Esophagus (tissue), 2 donors: ENCODE measurements around the gene SUMO2. TPM values are rescaled to one million over a fixed set of nuclear protein-coding genes. Genes with fewer than 3 reads are reported as not detected.

ENCODE experiments used
- H3K27ac ChIP-seq, 2 donors: one replicate each; pipeline ENCODE4 v1.5.1; 2013; ENCODE audit warnings: low read depth in 2 of 2, mild to moderate bottlenecking in 2 of 2, inconsistent platforms in 1 of 2, low read length in 1 of 2, moderate library complexity in 1 of 2
- H3K27me3 ChIP-seq, 2 donors: one replicate each; pipeline ENCODE4 v1.6.1; 2013; ENCODE audit warnings: low read length in 2 of 2, control low read depth in 1 of 2, mild to moderate bottlenecking in 1 of 2; ENCODE audit not compliant: insufficient read depth in 2 of 2, control insufficient read depth in 1 of 2
- H3K36me3 ChIP-seq, 2 donors: one replicate each; pipeline ENCODE4 v1.6.1; 2013; ENCODE audit warnings: low read length in 1 of 2; ENCODE audit not compliant: control insufficient read depth in 2 of 2, insufficient read depth in 2 of 2
- H3K4me1 ChIP-seq, 2 donors: one replicate each; pipeline ENCODE4 v1.6.1; 2013; ENCODE audit warnings: low read length in 1 of 2; ENCODE audit not compliant: control insufficient read depth in 2 of 2, insufficient read depth in 2 of 2
- H3K4me3 ChIP-seq, 2 donors: one replicate each; pipeline ENCODE4 v1.5.1; 2013; ENCODE audit warnings: low read length in 2 of 2, mild to moderate bottlenecking in 2 of 2, low read depth in 1 of 2, moderate library complexity in 1 of 2
- H3K9me3 ChIP-seq, 2 donors: one replicate each; pipeline ENCODE4 v1.6.1; 2013; ENCODE audit warnings: mild to moderate bottlenecking in 2 of 2, low read depth in 1 of 2, low read length in 1 of 2, moderate library complexity in 1 of 2; ENCODE audit not compliant: control insufficient read depth in 2 of 2, insufficient read depth in 1 of 2
- WGBS, 2 donors: extraction: QIAGEN DNeasy Blood & Tissue Kit; methylation state at CpG; one replicate each; pipeline ENCODE4 v1.1.7; 2013; 5-methylcytosine and 5-hydroxymethylcytosine counted together
- polyA plus RNA-seq, 2 donors: library from polyadenylated mRNA; stranded (reverse); fragments of 200-250 nt; gene quantifications; one replicate each; pipeline ENCODE4 v1.2.3, GENCODE V29; 2013
- donor health status: healthy with polysubstance abuse.
- donor health status: Bipolar disorder and iron deficiency.

Gene SUMO2
- polyA plus RNA-seq, 2 donors: 68.8 to 76.0 TPM

- WGBS, 2 donors: 94 to 96% methylated on average over 9 of the region's 9 CpGs
- H3K36me3 ChIP-seq: peaks cover 0 to 2% of the 10 kb centered on the region in 2 donors
- no peak overlapping the region for H3K27ac ChIP-seq
Measured at GRCh38 chr17:75183999-75184884, 1.5 kb upstream of the SUMO2 start.

GRCh38 chr17:75182319-75182568 is 515 bp downstream of the SUMO2 start:
- H3K9me3 ChIP-seq: no peaks in the 10 kb centered on the region
- 0% methylated on average over 33 of the region's 33 CpGs for WGBS, 2 donors
- H3K4me1 ChIP-seq: no peaks in the 10 kb centered on the region
- H3K36me3 ChIP-seq: peaks cover 0 to 10% of the 10 kb centered on the region in 2 donors
- H3K27me3 ChIP-seq: no peaks in the 10 kb centered on the region
- H3K4me3 ChIP-seq: peak overlapping the region; percentile 93 to 97
- H3K27ac ChIP-seq: peak overlapping the region; percentile 94 to 99

More at GRCh38 chr17:75183999-75184884, 1.5 kb upstream of the SUMO2 start:
- no peaks in the 10 kb centered on the region for H3K27me3 ChIP-seq
- no peaks in the 10 kb centered on the region for H3K9me3 ChIP-seq
- no peaks in the 10 kb centered on the region for H3K4me1 ChIP-seq
- H3K4me3 ChIP-seq: no peak overlapping the region

- 0% methylated on average over 34 of the region's 34 CpGs for WGBS, 2 donors
- Histone ChIP-seq H3K4me1 (no peaks in the 10 kb centered on the region), H3K4me3 (peak overlapping the region; percentile 93 to 97), H3K36me3 (peaks cover 0 to 12% of the 10 kb centered on the region in 2 donors), H3K9me3 (no peaks in the 10 kb centered on the region), H3K27me3 (no peaks in the 10 kb centered on the region), H3K27ac (peak overlapping the region; percentile 94 to 99)
Measured at GRCh38 chr17:75181608-75182318, 996 bp downstream of the SUMO2 start.

GRCh38 chr17:75181110-75181509 is 1.6 kb downstream of the SUMO2 start:
- H3K27me3 ChIP-seq: no peaks in the 10 kb centered on the region
- H3K27ac ChIP-seq: no peak overlapping the region
- H3K9me3 ChIP-seq: no peaks in the 10 kb centered on the region
- H3K36me3 ChIP-seq: peaks cover 0 to 13% of the 10 kb centered on the region in 2 donors
- H3K4me1 ChIP-seq: no peaks in the 10 kb centered on the region
- WGBS, 2 donors: 6 to 7% methylated on average over 8 of the region's 8 CpGs
- peak overlapping the region in 1 of 2 donors; percentile 97 for H3K4me3 ChIP-seq

GRCh38 chr17:75178453-75178852 is 4.3 kb downstream of the SUMO2 start:
- no peaks in the 10 kb centered on the region for H3K9me3 ChIP-seq
- H3K36me3 ChIP-seq: peaks cover 0 to 24% of the 10 kb centered on the region in 2 donors
- H3K4me3 ChIP-seq: no peak overlapping the region
- 90 to 95% methylated on average over 6 of the region's 6 CpGs for WGBS, 2 donors
- no peaks in the 10 kb centered on the region for H3K4me1 ChIP-seq
- H3K27me3 ChIP-seq: no peaks in the 10 kb centered on the region
- no peak overlapping the region for H3K27ac ChIP-seq

GRCh38 chr17:75176625-75177024 is 6.1 kb downstream of the SUMO2 start:
- no peak overlapping the region for H3K27ac ChIP-seq
- no peaks in the 10 kb centered on the region for H3K27me3 ChIP-seq
- peaks cover 0 to 32% of the 10 kb centered on the region in 2 donors for H3K36me3 ChIP-seq
- H3K4me1 ChIP-seq: no peaks in the 10 kb centered on the region
- no peak overlapping the region for H3K4me3 ChIP-seq
- no peaks in the 10 kb centered on the region for H3K9me3 ChIP-seq
- WGBS, 2 donors: 87 to 88% methylated on average over 5 of the region's 5 CpGs

GRCh38 chr17:75174996-75175395 is 7.8 kb downstream of the SUMO2 start:
- WGBS, 2 donors: 92 to 93% methylated on average over 11 of the region's 11 CpGs
- H3K27me3 ChIP-seq: no peaks in the 10 kb centered on the region
- no peaks in the 10 kb centered on the region for H3K4me1 ChIP-seq
- H3K4me3 ChIP-seq: no peak overlapping the region
- H3K36me3 ChIP-seq: peaks cover 0 to 32% of the 10 kb centered on the region in 2 donors
- no peaks in the 10 kb centered on the region for H3K9me3 ChIP-seq
- no peak overlapping the region for H3K27ac ChIP-seq

GRCh38 chr17:75173526-75173925 is 9.2 kb downstream of the SUMO2 start:
- Histone ChIP-seq H3K4me3 (no peak overlapping the region), H3K36me3 (peaks cover 0 to 27% of the 10 kb centered on the region in 2 donors), H3K27me3 (no peaks in the 10 kb centered on the region), H3K27ac (peak overlapping the region in 1 of 2 donors; percentile 24), H3K4me1 (no peaks in the 10 kb centered on the region), H3K9me3 (no peaks in the 10 kb centered on the region)
- 81 to 88% methylated on average over 4 of the region's 4 CpGs for WGBS, 2 donors

- no peaks in the 10 kb centered on the region for H3K9me3 ChIP-seq
- H3K4me1 ChIP-seq: no peaks in the 10 kb centered on the region
- H3K27me3 ChIP-seq: no peaks in the 10 kb centered on the region
- no peak overlapping the region for H3K27ac ChIP-seq
- H3K36me3 ChIP-seq: peaks cover 0 to 13% of the 10 kb centered on the region in 2 donors
- no peak overlapping the region for H3K4me3 ChIP-seq
- 80 to 87% methylated on average over 4 of the region's 4 CpGs for WGBS, 2 donors
Measured at GRCh38 chr17:75168998-75169397, 13.8 kb downstream of the SUMO2 start.
